Activated naive CD8-positive, alpha-beta T cell treated with anti-CD3 and anti-CD28 coated beads, Interleukin-2, amount 10 ng/mL, durations not matched to agents 7 days and 5 days (primary cell): Measurements from ENCODE around the gene ITGAV. TPM values are rescaled to one million over a fixed set of nuclear protein-coding genes. Genes with fewer than 3 reads are reported as not detected.

ENCODE experiments used
- ATAC-seq: fragments of 150-1000 bp; cut with Tn5 transposase; one replicate; pipeline ENCODE4 v1.10.0; 2021; ENCODE audit warnings: low read depth, moderate library complexity
- POLR2A ChIA-PET: fragments of 350-600 bp; sonication (Branson Sonifier 250); formaldehyde crosslinking; loops from one replicate; lab custom pipeline; 2021; ENCODE audit warnings: antibody characterized with exemption; lab: Charles Lee
- DNase-seq: peaks from one replicate; pipeline ENCODE4 v3.0.0; 2021
- H3K27ac Mint-ChIP-seq: one replicate; pipeline ENCODE4 v1.8.0; 2022; ENCODE audit warnings: mild to moderate bottlenecking, mixed read lengths
- H3K27me3 Mint-ChIP-seq: one replicate; pipeline ENCODE4 v1.8.0; 2022; ENCODE audit warnings: mild to moderate bottlenecking, moderate library complexity, mixed read lengths
- H3K36me3 Mint-ChIP-seq: one replicate; pipeline ENCODE4 v1.8.0; 2021; ENCODE audit warnings: mild to moderate bottlenecking, mixed read lengths
- H3K4me1 Mint-ChIP-seq: one replicate; pipeline ENCODE4 v1.8.0; 2021; ENCODE audit warnings: mixed read lengths
- H3K4me3 Mint-ChIP-seq: one replicate; pipeline ENCODE4 v1.8.0; 2022; ENCODE audit warnings: mild to moderate bottlenecking, moderate library complexity, mixed read lengths
- H3K9me3 Mint-ChIP-seq: one replicate; pipeline ENCODE4 v1.8.0; 2021; ENCODE audit warnings: mixed read lengths
- total RNA-seq, 2 experiments: library from RNA; stranded (reverse); gene quantifications; one replicate each; pipeline ENCODE4 v1.2.3, GENCODE V29; 2021

Gene ITGAV
- total RNA-seq, 2 experiments from 2014 or later = 7.5 to 7.7 TPM

DNA sequence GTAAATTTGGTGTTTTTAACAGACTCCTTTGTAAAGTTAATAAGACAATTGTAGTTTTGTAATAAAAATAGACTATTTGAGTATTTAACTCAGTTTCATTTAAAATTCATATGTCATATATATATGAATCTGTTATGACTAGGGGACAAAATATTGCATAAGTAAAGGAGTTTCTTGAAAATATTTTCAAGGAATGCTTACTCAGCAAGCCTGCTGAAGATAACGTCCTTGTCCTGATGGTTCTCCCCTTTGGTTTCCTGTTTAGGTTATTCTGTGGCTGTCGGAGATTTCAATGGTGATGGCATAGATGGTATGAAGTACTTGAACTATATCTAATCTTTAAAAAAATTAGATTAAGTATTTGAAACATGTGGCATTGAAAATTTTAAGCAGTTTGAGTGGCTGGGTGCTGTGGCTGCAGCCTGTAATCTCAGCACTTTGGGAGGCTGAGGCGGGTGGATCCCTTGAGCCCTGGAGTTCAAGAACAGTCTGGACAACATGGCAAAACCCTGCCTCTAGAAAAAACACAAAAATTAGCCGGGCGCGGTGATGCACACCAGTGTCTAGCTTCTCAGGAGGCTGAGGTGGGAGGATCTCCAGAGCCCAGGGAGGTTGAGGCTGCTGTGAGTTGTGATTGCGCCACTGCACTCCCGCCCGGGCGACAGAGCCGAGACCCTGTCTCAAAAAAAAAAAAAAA is 47.1 kb downstream of the ITGAV start:
- POLR2A ChIA-PET = no interaction called here
- ATAC-seq = no peak
- H3K4me1 Mint-ChIP-seq = peaks cover 9% of the 10 kb centered on the region
- peaks cover 5% of the 10 kb centered on the region for H3K36me3 Mint-ChIP-seq
- H3K9me3 Mint-ChIP-seq = no peaks in the 10 kb centered on the region
- H3K27ac Mint-ChIP-seq = no peak overlapping the region
- no peaks in the 10 kb centered on the region for H3K27me3 Mint-ChIP-seq
- no peak for DNase-seq
- no peak overlapping the region for H3K4me3 Mint-ChIP-seq

DNA sequence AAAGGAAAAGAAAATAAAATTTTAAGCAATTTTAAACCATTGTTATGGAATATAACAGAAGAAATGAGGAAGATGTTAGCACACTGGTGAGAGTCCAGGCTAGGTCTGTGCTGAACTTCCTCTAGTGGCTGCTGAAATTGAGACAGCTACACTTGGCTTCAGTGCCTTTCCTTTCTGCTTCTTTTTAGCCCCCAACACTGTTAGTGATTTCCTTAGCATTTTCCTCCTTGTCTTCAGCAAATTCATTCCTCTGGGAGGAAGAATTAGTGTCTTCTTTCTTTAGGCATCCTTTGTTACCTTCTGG is 47.6 kb downstream of the ITGAV start:
- Mint-ChIP-seq H3K36me3 (peaks cover 5% of the 10 kb centered on the region), H3K27ac (no peak overlapping the region), H3K4me1 (peaks cover 9% of the 10 kb centered on the region), H3K4me3 (no peak overlapping the region), H3K27me3 (no peaks in the 10 kb centered on the region), H3K9me3 (no peaks in the 10 kb centered on the region)
- POLR2A ChIA-PET = no interaction called here
- DNase-seq (no peak), ATAC-seq (no peak)

- peaks cover 9% of the 10 kb centered on the region for H3K4me1 Mint-ChIP-seq
- peaks cover 5% of the 10 kb centered on the region for H3K36me3 Mint-ChIP-seq
- no peaks in the 10 kb centered on the region for H3K9me3 Mint-ChIP-seq
- H3K27ac Mint-ChIP-seq = peak overlapping the region; percentile 19
- ATAC-seq (no peak), DNase-seq (no peak)
- no peaks in the 10 kb centered on the region for H3K27me3 Mint-ChIP-seq
- POLR2A ChIA-PET = no interaction called here
- no peak overlapping the region for H3K4me3 Mint-ChIP-seq
These were observed 50.1 kb downstream of the ITGAV start for GRCh38 chr2:186639939-186640338.

DNA sequence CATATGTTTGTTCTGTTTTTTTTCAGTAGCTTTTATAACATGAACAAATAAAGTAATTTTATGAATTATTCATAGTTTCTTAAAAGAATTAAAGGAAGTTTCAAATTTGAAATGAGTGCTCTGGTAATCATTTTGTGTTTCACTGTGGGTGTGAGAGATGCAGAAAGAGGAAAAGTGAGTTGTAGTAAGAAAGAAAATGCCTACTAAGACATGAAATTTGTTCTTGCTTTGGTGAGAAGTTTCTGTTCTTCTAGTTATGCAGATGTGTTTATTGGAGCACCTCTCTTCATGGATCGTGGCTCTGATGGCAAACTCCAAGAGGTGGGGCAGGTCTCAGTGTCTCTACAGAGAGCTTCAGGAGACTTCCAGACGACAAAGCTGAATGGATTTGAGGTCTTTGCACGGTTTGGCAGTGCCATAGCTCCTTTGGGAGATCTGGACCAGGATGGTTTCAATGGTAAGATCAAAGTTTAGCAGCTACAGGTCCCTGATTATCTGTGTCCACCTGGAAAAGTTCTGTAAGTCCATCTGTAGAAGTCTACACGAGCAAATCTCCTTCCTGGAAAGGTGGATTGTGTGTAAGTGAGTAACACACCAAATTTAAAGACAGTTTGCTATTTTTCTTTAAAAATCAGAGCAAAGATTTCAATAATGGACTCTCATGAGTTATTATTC is 51.4 kb downstream of the ITGAV start:
- POLR2A ChIA-PET = no interaction called here
- no peak for DNase-seq

DNA sequence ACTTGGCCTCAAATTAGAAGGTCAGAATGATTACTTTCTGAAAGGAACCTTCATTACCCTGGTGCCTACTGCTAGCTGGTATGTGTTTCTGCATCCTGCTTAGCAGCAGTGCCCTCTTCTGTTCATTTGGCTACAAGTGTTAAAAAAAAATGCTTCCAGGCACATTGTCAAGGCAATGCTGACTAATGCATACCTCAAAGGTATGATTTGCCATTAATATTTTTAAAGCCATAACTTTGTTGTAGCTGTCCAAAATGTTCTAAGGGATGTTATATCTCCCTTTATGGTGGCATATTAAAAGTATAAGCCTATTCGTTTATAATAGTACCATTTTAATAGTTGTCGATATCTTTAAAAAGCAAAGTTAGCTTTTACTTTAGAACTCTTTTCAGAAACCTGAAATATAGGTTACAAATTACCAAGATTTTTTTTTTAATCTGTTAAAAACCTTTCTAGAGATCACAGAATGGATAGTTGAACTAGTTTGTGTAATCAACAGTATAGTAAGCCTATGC is 52.0 kb downstream of the ITGAV start:
- DNase-seq (no peak), ATAC-seq (peak; percentile 84)
- Mint-ChIP-seq H3K4me3 (no peak overlapping the region), H3K36me3 (peaks cover 5% of the 10 kb centered on the region), H3K9me3 (no peaks in the 10 kb centered on the region), H3K27ac (no peak overlapping the region), H3K27me3 (no peaks in the 10 kb centered on the region), H3K4me1 (peaks cover 9% of the 10 kb centered on the region)
- POLR2A ChIA-PET = no interaction called here

More for the DNA sequence above, 51.4 kb downstream of the ITGAV start:
- no peak for ATAC-seq
- H3K9me3 Mint-ChIP-seq = no peaks in the 10 kb centered on the region
- H3K4me3 Mint-ChIP-seq = no peak overlapping the region
- H3K36me3 Mint-ChIP-seq = peaks cover 5% of the 10 kb centered on the region
- H3K4me1 Mint-ChIP-seq = peaks cover 9% of the 10 kb centered on the region
- H3K27ac Mint-ChIP-seq = no peak overlapping the region
- H3K27me3 Mint-ChIP-seq = no peaks in the 10 kb centered on the region

DNA sequence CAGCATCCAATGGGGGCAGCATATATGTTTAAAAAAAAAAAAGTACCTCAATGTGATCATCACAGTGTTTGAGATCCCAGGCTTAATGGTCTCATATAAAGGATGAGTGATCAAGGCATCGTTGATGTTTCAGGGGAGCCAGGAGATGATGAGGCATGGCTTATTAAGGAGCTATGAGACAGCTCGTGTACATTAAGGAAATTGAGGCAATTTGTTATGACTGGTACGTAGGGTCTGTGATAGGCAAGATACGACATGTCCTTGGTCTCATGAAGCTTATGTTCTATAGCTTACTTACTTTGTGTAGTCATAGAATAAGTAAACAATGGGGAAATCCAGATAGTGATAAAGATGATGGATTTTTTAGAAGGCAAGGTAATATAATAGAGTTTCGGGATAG is 54.9 kb downstream of the ITGAV start:
- H3K9me3 Mint-ChIP-seq = no peaks in the 10 kb centered on the region
- no peak overlapping the region for H3K27ac Mint-ChIP-seq
- no peak overlapping the region for H3K4me3 Mint-ChIP-seq
- POLR2A ChIA-PET = no interaction called here
- no peaks in the 10 kb centered on the region for H3K27me3 Mint-ChIP-seq
- H3K36me3 Mint-ChIP-seq = no peaks in the 10 kb centered on the region
- no peak for ATAC-seq
- DNase-seq = no peak
- peaks cover 4% of the 10 kb centered on the region for H3K4me1 Mint-ChIP-seq

- no peak for ATAC-seq
- Mint-ChIP-seq H3K4me3 (no peak overlapping the region), H3K36me3 (no peaks in the 10 kb centered on the region), H3K9me3 (no peaks in the 10 kb centered on the region), H3K4me1 (no peaks in the 10 kb centered on the region), H3K27me3 (no peaks in the 10 kb centered on the region), H3K27ac (no peak overlapping the region)
- POLR2A ChIA-PET = no interaction called here
- no peak for DNase-seq
These were observed 56.1 kb downstream of the ITGAV start for GRCh38 chr2:186645999-186646398.

DNA sequence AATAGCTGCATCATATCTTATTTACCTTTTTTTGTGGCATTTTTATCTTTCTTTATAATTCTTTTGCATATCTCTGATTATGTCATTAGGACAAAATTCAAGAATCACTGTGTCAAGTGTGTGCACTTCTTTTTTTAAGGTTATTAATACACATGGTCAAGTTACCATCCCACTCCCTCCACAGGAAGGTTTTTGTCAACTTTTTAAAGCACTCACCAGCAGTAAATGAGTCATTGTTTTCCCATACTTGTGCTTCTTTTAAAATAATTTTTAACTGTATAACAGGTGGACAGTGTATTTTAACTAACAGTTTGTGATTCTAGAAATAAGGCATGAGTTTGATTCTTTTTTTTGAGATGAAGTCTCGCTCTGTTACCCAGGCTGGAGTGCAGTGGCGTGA is 58.3 kb downstream of the ITGAV start:
- ATAC-seq = no peak
- no peak for DNase-seq
- H3K4me1 Mint-ChIP-seq = no peaks in the 10 kb centered on the region
- no peaks in the 10 kb centered on the region for H3K9me3 Mint-ChIP-seq
- no peak overlapping the region for H3K4me3 Mint-ChIP-seq
- no peaks in the 10 kb centered on the region for H3K36me3 Mint-ChIP-seq
- no peak overlapping the region for H3K27ac Mint-ChIP-seq
- no peaks in the 10 kb centered on the region for H3K27me3 Mint-ChIP-seq
- POLR2A ChIA-PET = no interaction called here

- no peak for ATAC-seq
- Mint-ChIP-seq H3K36me3 (peaks cover 2% of the 10 kb centered on the region), H3K9me3 (no peaks in the 10 kb centered on the region), H3K4me1 (no peaks in the 10 kb centered on the region), H3K27ac (no peak overlapping the region), H3K27me3 (no peaks in the 10 kb centered on the region), H3K4me3 (no peak overlapping the region)
- POLR2A ChIA-PET = no interaction called here
- no peak for DNase-seq
These were observed 63.7 kb downstream of the ITGAV start for GRCh38 chr2:186653511-186653910.

DNA sequence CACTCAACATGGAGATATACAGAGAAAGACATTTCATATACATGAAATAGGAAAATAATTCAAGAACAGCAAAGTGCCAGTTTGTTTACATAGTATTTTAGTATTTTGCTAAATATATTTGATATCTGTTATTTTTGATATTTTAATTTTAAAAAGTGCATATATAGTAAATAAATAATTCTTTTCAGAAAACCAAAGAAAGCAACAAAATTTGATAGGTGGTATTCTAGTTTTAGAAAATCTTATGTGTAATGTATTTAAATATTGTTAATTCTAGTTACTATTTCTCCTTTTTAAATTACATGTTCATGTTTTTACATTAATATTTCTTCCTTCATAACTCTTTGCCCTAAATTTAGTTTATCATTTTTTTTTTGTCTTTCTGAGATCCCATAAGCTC is 69.5 kb downstream of the ITGAV start:
- Mint-ChIP-seq H3K27ac (no peak overlapping the region), H3K4me1 (no peaks in the 10 kb centered on the region), H3K9me3 (no peaks in the 10 kb centered on the region), H3K36me3 (peaks cover 6% of the 10 kb centered on the region), H3K27me3 (no peaks in the 10 kb centered on the region), H3K4me3 (no peak overlapping the region)
- POLR2A ChIA-PET = no interaction called here
- no peak for ATAC-seq
- no peak for DNase-seq

GRCh38 chr2:186664385-186665043 is 74.7 kb downstream of the ITGAV start:
- ATAC-seq (no peak), DNase-seq (no peak)
- Mint-ChIP-seq H3K27me3 (no peaks in the 10 kb centered on the region), H3K4me3 (no peak overlapping the region), H3K9me3 (no peaks in the 10 kb centered on the region), H3K27ac (no peak overlapping the region), H3K4me1 (no peaks in the 10 kb centered on the region), H3K36me3 (peaks cover 25% of the 10 kb centered on the region)
- POLR2A ChIA-PET = no interaction called here

DNA sequence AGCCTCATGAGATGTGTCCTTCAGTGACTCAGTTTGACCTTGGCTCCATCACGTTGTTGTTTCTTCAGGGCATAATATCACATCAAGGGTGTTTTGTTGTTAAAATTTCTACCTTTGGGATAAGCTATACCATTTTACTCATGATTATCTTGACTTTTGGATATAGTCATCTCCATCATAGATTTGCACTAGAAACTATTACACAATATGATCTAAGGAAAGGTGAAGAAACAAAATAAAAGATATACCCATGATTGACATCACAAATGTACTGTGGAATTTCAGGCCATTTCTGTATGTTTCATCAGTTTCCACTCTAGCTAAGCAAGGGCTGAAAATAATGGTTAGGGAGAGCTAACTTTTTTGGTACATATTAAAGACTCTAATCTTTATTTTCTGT is 79.3 kb downstream of the ITGAV start:
- POLR2A ChIA-PET = no interaction called here
- Mint-ChIP-seq H3K4me3 (no peak overlapping the region), H3K9me3 (no peaks in the 10 kb centered on the region), H3K27me3 (no peaks in the 10 kb centered on the region), H3K27ac (no peak overlapping the region), H3K36me3 (peaks cover 59% of the 10 kb centered on the region), H3K4me1 (no peaks in the 10 kb centered on the region)
- DNase-seq = no peak
- no peak for ATAC-seq

- H3K27me3 Mint-ChIP-seq = no peaks in the 10 kb centered on the region
- peaks cover 64% of the 10 kb centered on the region for H3K36me3 Mint-ChIP-seq
- no peak overlapping the region for H3K4me3 Mint-ChIP-seq
- DNase-seq (no peak), ATAC-seq (no peak)
- H3K9me3 Mint-ChIP-seq = no peaks in the 10 kb centered on the region
- no peak overlapping the region for H3K27ac Mint-ChIP-seq
- H3K4me1 Mint-ChIP-seq = no peaks in the 10 kb centered on the region
- POLR2A ChIA-PET = no interaction called here
These were observed 81.0 kb downstream of the ITGAV start for GRCh38 chr2:186670831-186671230.

DNA sequence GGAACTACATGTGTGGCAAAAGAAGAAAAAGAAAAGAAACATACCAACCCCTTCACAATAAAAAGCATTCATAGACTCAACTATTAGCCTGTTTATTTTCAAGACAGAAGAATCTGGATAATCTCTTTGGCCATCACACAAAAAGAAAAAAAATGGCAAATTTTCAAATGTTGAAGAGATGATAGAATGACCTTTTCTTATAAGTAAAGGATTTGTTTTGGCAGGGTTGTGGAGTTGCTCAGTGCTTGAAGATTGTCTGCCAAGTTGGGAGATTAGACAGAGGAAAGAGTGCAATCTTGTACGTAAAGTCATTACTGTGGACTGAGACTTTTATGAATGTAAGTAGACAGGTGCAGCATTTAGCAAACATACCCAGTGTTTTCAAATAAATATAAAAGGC is 85.5 kb downstream of the ITGAV start:
- H3K9me3 Mint-ChIP-seq = no peaks in the 10 kb centered on the region
- H3K4me3 Mint-ChIP-seq = no peak overlapping the region
- H3K27ac Mint-ChIP-seq = no peak overlapping the region
- peaks cover 46% of the 10 kb centered on the region for H3K36me3 Mint-ChIP-seq
- no peak for DNase-seq
- H3K27me3 Mint-ChIP-seq = no peaks in the 10 kb centered on the region
- H3K4me1 Mint-ChIP-seq = no peaks in the 10 kb centered on the region
- POLR2A ChIA-PET = no interaction called here
- no peak for ATAC-seq
